Measurements from ENCODE around the gene YY2.
"Not testable (repeated sequence)": the region's sequence is repeated elsewhere in the genome, so short reads cannot be mapped to it uniquely, and the experiment has no call there.

YY2 gene

DNA sequence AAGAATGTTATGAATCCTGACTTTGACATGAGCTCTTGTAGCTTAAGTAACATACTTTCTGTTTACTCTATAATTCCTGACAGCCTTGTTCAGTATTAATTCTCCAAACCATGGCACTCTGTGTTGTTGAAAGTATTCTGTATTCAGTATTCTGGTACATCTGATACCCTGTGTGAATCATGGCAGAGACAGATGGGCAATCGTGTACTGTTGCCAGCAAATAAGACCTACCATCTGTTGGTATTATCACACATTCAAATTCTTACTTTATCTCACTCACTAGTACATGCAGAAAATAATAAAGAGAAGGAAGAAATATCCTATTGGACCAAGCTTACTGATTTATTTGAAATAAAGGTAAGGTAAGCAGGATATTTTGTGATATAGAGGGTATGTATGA is 8.4 kb upstream of the YY2 start:
- no peak overlapping the region for H3K27ac ChIP-seq
- no peak for TF ChIP-seq ZFX (IDR thresholded peaks at IDR 0.05; ENCODE audit: borderline replicate concordance)
- TF ChIP-seq, protein P1, sequence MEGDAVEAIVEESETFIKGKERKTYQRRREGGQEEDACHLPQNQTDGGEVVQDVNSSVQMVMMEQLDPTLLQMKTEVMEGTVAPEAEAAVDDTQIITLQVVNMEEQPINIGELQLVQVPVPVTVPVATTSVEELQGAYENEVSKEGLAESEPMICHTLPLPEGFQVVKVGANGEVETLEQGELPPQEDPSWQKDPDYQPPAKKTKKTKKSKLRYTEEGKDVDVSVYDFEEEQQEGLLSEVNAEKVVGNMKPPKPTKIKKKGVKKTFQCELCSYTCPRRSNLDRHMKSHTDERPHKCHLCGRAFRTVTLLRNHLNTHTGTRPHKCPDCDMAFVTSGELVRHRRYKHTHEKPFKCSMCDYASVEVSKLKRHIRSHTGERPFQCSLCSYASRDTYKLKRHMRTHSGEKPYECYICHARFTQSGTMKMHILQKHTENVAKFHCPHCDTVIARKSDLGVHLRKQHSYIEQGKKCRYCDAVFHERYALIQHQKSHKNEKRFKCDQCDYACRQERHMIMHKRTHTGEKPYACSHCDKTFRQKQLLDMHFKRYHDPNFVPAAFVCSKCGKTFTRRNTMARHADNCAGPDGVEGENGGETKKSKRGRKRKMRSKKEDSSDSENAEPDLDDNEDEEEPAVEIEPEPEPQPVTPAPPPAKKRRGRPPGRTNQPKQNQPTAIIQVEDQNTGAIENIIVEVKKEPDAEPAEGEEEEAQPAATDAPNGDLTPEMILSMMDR (IDR thresholded peaks at IDR 0.05), result no peak

DNA sequence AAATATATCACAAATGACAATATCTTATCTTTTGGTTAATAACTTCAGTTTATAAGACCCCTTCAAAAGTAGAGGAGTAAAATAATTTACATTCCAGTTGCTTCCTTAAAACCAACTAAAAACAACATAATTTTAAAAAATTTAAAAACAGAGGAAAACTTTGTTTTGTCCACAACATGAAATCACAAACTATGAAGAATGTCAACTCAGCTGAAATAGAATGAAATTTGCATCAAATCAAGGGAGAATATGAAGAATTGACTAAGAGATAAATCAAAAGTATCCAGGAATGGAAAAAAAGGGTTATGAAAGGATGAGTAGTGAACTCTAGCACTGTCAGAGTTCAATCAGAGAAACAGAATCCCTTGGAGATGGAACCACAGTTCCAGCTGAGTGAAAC is 2.2 kb upstream of the YY2 start:
- H3K27ac ChIP-seq, result no peak overlapping the region
- TF ChIP-seq, protein P1 (IDR thresholded peaks at IDR 0.05), result no peak
- TF ChIP-seq ZFX (IDR thresholded peaks at IDR 0.05; ENCODE audit: borderline replicate concordance), result no peak

DNA sequence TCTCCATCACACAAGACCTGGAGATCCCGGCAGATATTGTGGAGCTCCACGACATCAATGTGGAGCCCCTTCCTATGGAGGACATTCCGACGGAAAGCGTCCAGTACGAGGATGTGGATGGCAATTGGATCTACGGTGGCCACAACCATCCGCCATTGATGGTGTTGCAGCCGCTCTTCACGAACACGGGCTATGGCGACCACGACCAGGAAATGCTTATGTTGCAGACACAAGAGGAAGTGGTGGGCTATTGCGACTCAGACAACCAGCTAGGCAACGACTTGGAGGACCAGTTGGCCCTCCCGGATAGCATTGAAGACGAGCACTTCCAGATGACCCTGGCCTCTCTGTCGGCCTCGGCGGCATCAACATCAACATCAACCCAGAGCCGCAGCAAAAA is 717 bp downstream of the YY2 start:
- H3K27ac ChIP-seq, result no peak overlapping the region
- TF ChIP-seq, protein P1 (IDR thresholded peaks at IDR 0.05), result no peak
- no peak for TF ChIP-seq ZFX (IDR thresholded peaks at IDR 0.05; ENCODE audit: borderline replicate concordance)

DNA sequence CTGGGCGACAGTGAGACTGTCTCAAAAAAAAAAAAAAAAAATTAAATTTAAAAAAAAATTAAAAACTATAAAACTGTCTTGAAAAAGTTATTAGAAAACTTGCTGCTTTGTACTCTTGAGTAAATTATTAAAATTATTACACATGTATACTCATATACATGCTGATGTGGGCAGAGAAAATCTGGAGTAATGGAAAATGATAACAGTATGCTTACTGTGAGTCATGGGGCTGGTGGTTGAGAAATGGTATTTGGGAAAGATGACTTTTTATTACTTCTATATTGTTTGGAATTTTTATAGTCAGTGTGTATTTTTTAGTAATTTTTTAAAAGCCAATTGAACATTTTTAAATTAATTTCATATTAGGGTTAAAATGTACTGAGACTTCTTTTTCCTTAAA is 7.5 kb downstream of the YY2 start:
- no peak overlapping the region for H3K27ac ChIP-seq
- TF ChIP-seq ZFX (IDR thresholded peaks at IDR 0.05; ENCODE audit: borderline replicate concordance), result no peak
- TF ChIP-seq, protein P1 (IDR thresholded peaks at IDR 0.05), result no peak

DNA sequence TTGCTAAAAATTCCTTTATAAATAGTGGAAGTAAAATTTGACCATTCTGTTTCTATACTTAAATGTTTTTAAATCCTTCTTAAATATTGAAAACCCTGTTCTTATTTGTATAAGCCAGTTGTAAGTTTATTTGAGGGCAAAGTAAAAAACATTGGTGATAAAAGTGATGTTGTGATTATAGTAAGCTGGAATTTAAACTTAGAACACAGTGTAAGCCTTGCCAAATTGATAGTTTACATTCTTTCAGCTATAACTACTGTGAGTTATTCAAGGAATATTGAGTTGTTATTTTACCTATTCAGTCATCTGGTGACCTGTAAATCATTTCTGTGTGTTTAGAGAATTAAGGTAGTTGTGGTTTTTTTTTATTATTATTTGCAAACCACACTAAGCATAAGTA is 9.6 kb downstream of the YY2 start:
- TF ChIP-seq, protein P1 (IDR thresholded peaks at IDR 0.05), result no peak
- TF ChIP-seq ZFX (IDR thresholded peaks at IDR 0.05; ENCODE audit: borderline replicate concordance), result no peak
- no peak overlapping the region for H3K27ac ChIP-seq

DNA sequence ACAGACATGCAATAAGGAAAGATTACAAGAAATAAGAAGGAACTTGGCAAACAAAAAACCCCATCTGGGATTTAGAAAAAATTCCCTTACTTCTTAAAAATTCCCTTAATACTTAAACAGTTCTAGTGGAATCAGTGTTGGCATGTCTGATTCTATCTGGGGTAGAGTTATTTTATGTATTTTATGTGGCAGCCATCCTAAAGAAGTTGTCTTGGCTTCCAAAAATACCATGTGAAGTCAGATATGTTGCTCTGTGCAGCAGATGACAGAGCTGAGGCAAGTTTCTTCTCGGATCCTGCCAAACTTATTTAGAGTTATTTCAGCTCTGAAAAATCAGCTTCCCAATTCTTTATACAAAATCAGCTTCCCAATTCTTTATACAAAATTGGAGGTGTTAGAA is 14.7 kb downstream of the YY2 start:
- TF ChIP-seq ZFX (IDR thresholded peaks at IDR 0.05; ENCODE audit: borderline replicate concordance), result no peak
- TF ChIP-seq, protein P1 (IDR thresholded peaks at IDR 0.05), result no peak
- H3K27ac ChIP-seq, result no peak overlapping the region

DNA sequence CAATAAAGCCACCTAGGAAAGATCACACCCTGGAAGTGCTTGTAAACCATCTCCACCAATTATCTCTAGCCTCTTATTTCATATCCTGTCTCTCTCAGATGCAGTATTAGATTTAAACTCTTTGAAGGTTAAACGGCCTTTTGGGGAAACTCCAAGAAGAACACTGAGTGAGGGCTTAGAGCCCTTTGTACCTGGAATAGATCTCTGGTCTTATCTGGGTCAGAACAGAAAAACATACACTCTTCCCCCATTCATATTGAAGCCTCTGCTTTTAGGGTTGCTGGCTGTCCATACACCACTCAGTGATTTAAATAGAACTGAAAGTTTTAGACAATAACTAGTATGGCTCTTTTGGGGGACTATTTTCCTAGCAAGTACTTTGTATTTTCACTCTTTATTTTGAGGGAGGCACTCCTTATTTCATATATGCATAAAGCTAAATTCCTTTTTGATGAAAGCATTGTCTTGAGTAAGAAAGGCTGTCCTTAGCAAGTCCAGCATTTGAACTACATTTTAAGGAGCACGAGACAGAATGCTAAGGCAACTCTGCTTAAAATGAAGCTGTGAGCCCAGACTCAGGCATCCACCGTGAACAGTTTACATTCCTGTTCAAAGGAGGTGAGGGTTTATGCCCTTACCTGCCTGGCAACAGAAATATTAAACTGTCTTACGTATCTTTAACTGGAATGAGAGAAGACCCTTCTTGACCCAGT is 17.4 kb downstream of the YY2 start:
- H3K27ac ChIP-seq, result no peak overlapping the region
- no peak for TF ChIP-seq ZFX (IDR thresholded peaks at IDR 0.05; ENCODE audit: borderline replicate concordance)
- TF ChIP-seq, protein P1 (IDR thresholded peaks at IDR 0.05), result no peak

DNA sequence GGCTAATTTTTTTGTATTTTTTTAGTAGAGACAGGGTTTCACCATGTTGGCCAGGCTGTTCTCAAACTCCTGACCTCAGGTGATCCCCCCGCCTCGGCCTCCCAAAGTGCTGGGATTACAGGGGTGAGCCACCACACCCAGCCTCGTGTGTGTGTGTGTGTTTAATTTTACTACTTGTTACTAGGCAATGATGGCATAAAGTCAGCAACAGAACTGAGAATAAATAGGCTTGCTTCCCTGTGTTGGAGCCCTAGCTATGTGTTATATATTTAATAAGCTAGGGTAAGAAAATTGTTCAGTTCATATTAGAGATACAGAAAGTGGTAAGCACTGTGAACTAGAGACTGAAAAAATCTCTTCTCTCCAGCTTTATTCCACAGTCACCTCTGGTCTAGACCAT is 18.4 kb downstream of the YY2 start:
- not testable (repeated sequence) for H3K27ac ChIP-seq

Measured in 22Rv1 (cell line).